HAP-1 (cell line): ENCODE results near the gene CABP4.
"Not testable (repeated sequence)": the region's sequence is repeated elsewhere in the genome, so short reads cannot be mapped to it uniquely, and the experiment has no call there.

Experiments
- DNase-seq, 2 experiments: peaks; one replicate each; pipeline ENCODE4 v3.0.0-alpha.2; 2016 to 2020; ENCODE audit warnings: low spot score in 2 of 2
- H3K27me3 ChIP-seq: fragments of 250-450 bp; sonication (Bioruptor Pico); 2 replicates; pipeline ENCODE4 v1.5.1; 2020; ENCODE audit warnings: low read depth, mild to moderate bottlenecking, moderate library complexity
- H3K36me3 ChIP-seq: fragments of 250-450 bp; sonication (Bioruptor Pico); replicated peaks from 2 replicates; pipeline ENCODE4 v1.5.1; 2020; ENCODE audit warnings: mild to moderate bottlenecking
- H3K4me1 ChIP-seq: fragments of 250-450 bp; sonication (Bioruptor Pico); 2 replicates; pipeline ENCODE4 v1.5.1; 2020; ENCODE audit warnings: mild to moderate bottlenecking
- H3K4me3 ChIP-seq: fragments of 250-450 bp; sonication (Bioruptor Pico); 2 replicates; pipeline ENCODE4 v1.5.1; 2020; ENCODE audit warnings: mild to moderate bottlenecking, moderate library complexity
- H3K9me3 ChIP-seq: fragments of 250-450 bp; sonication (Bioruptor Pico); 2 replicates; pipeline ENCODE4 v1.5.1; 2020; ENCODE audit warnings: mild to moderate bottlenecking, moderate library complexity
- in situ Hi-C: fragments of 300-500 bp; cut with MboI; formaldehyde crosslinking; loops from 3 replicates; pipeline ENCODE4 v1.14.3; 2020; ENCODE audit warnings: low sequenced_read_pairs, inconsistent platforms, mixed read lengths

CABP4 gene

GRCh38 chr11:67482827-67483798, 28.0 kb downstream of the CABP4 start, which contains the start of gene AIP:
AIP (plus strand) TSS chr11:67483026; CDS start chr11:67483159, 133 bp downstream.
- peaks cover 15% of the 10 kb centered on the region for H3K4me1 ChIP-seq
- in situ Hi-C loops: no loop called here

GRCh38 chr11:67483831-67484665, 28.9 kb downstream of the CABP4 start:
- Histone ChIP-seq H3K9me3 (no peaks in the 10 kb centered on the region), H3K36me3 (no peaks in the 10 kb centered on the region; the same call in none of the 2 replicates), H3K27me3 (no peaks in the 10 kb centered on the region), H3K4me3 (0 out of 2 replicates have a peak overlapping the region, but pooled peaks have one; percentile 39), H3K4me1 (peaks cover 15% of the 10 kb centered on the region)
- DNase-seq: no peak
- in situ Hi-C loops: no loop called here

More at GRCh38 chr11:67482827-67483798, 28.0 kb downstream of the CABP4 start, which contains the start of gene AIP:
- H3K27me3 ChIP-seq: no peaks in the 10 kb centered on the region
- H3K36me3 ChIP-seq: no peaks in the 10 kb centered on the region; the same call in 1 of the 2 replicates
- peak within 1 kb of the TSS; percentile 39 for H3K4me3 ChIP-seq
- peak; percentile 98 to 99 for DNase-seq
- H3K9me3 ChIP-seq: no peaks in the 10 kb centered on the region

GRCh38 chr11:67484847-67485311, 29.7 kb downstream of the CABP4 start:
- H3K9me3 ChIP-seq: no peaks in the 10 kb centered on the region
- no peak for DNase-seq
- peaks cover 15% of the 10 kb centered on the region for H3K4me1 ChIP-seq
- H3K36me3 ChIP-seq: peaks cover 3% of the 10 kb centered on the region
- no peaks in the 10 kb centered on the region for H3K27me3 ChIP-seq
- no peak overlapping the region for H3K4me3 ChIP-seq
- in situ Hi-C loops: no loop called here

GRCh38 chr11:67485873-67486361, 30.8 kb downstream of the CABP4 start:
- H3K4me3 ChIP-seq, H3K9me3 ChIP-seq, in situ Hi-C loops, DNase-seq, H3K27me3 ChIP-seq: not testable (repeated sequence)
- H3K4me1 ChIP-seq: peaks cover 15% of the 10 kb centered on the region
- H3K36me3 ChIP-seq: peaks cover 12% of the 10 kb centered on the region

- Histone ChIP-seq H3K4me3 (no peak overlapping the region), H3K36me3 (peaks cover 14% of the 10 kb centered on the region), H3K27me3 (no peaks in the 10 kb centered on the region), H3K9me3 (no peaks in the 10 kb centered on the region), H3K4me1 (peaks cover 15% of the 10 kb centered on the region)
- in situ Hi-C loops: no loop called here
- DNase-seq: no peak
These were observed 31.5 kb downstream of the CABP4 start for GRCh38 chr11:67486481-67487195.

- no peaks in the 10 kb centered on the region for H3K9me3 ChIP-seq
- 0 out of 2 replicates have a peak, but pooled peaks cover 1% of the 10 kb centered on the region for H3K4me1 ChIP-seq
- in situ Hi-C loops: no loop called here
- no peak for DNase-seq
- H3K4me3 ChIP-seq: no peak overlapping the region
- H3K36me3 ChIP-seq: peaks cover 27% of the 10 kb centered on the region
- H3K27me3 ChIP-seq: no peaks in the 10 kb centered on the region
These were observed 34.2 kb downstream of the CABP4 start for GRCh38 chr11:67489203-67489884.

- in situ Hi-C loops: no loop called here
- no peaks in the 10 kb centered on the region for H3K4me1 ChIP-seq
- no peaks in the 10 kb centered on the region for H3K9me3 ChIP-seq
- H3K4me3 ChIP-seq: no peak overlapping the region
- DNase-seq: no peak
- H3K36me3 ChIP-seq: peaks cover 27% of the 10 kb centered on the region
- H3K27me3 ChIP-seq: no peaks in the 10 kb centered on the region
These were observed 35.0 kb downstream of the CABP4 start for GRCh38 chr11:67489885-67490726.

GRCh38 chr11:67490727-67491065, 35.5 kb downstream of the CABP4 start:
- no peaks in the 10 kb centered on the region for H3K4me1 ChIP-seq
- in situ Hi-C loops: no loop called here
- H3K27me3 ChIP-seq: no peaks in the 10 kb centered on the region
- no peaks in the 10 kb centered on the region for H3K9me3 ChIP-seq
- no peak for DNase-seq
- no peak overlapping the region for H3K4me3 ChIP-seq
- peaks cover 27% of the 10 kb centered on the region for H3K36me3 ChIP-seq

GRCh38 chr11:67491276-67492068, 36.3 kb downstream of the CABP4 start:
- Histone ChIP-seq H3K4me1 (no peaks in the 10 kb centered on the region), H3K36me3 (peaks cover 30% of the 10 kb centered on the region), H3K4me3 (no peak overlapping the region), H3K27me3 (no peaks in the 10 kb centered on the region), H3K9me3 (no peaks in the 10 kb centered on the region)
- in situ Hi-C loops: no loop called here
- DNase-seq: no peak

- no peaks in the 10 kb centered on the region for H3K27me3 ChIP-seq
- no peaks in the 10 kb centered on the region for H3K9me3 ChIP-seq
- no peak overlapping the region for H3K4me3 ChIP-seq
- in situ Hi-C loops: no loop called here
- H3K4me1 ChIP-seq: no peaks in the 10 kb centered on the region
- no peak for DNase-seq
- H3K36me3 ChIP-seq: peaks cover 30% of the 10 kb centered on the region
These were observed 37.0 kb downstream of the CABP4 start for GRCh38 chr11:67492069-67492727.
